ENCODE data around the gene DIPK2A. TPM values are rescaled to one million over a fixed set of nuclear protein-coding genes. Genes with fewer than 3 reads are reported as not detected.

DIPK2A gene
- total RNA-seq, 1 donor from 2014 or later = 19.1 TPM

DNA sequence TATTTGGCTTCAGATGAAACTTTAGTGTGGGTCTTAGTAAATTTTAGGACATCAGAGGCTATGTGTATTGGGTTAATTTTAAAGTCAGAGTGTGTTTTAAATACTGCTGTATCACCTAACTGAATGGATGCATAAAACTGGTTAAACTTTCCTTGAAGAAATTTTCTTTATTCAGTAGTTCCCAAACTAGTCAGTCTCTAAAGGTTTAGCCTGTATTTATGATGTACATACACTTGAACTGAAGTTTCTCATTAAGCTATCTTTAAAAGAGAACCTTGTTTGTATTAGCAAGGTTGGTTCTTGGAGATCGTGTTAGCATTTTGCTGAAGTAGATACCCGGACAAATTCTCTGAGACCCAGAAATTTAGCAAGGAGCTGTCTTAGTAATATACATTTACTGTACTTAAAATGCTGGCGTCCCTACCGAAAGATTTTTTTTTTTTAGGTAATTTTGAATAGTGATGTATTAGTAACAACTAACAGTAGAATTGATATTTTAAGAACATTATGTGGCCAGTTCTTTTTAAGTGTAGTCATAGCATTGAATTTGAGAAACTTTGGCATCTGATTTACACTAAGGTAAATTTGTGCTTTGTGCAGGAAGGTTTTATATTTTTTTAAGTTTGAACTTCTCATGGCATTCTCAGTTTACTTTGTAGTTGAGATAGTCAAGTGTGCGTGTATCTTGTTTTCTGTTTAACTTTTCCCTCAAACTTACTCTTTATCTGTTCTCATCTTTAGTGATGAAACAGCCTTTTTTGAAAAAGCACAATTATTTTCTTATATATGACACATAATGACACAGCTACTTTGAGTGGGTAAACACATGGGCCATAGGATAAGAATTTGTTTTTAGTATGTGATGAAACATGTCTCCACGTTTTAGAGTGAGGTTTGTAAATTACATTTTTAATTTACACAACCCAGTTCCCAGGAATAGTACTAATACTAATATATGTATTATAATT is 2.9 kb downstream of the DIPK2A start:
- FAIRE-seq (no peak), DNase-seq (ENCODE audit: low read depth) (no peak)
- Histone ChIP-seq H3K36me3 (ENCODE audit: insufficient read depth, low read length) (no peaks in the 10 kb centered on the region), H3K4me2 (ENCODE audit: low read length) (peak overlapping the region; percentile 96), H3K4me3 (ENCODE audit: insufficient read depth, low read depth, low read length) (peak overlapping the region; percentile 77), H3K27me3 (ENCODE audit: insufficient read depth, low read length) (no peaks in the 10 kb centered on the region), H2AFZ (ENCODE audit: low read depth, low read length) (no peak overlapping the region), H3K4me1 (ENCODE audit: insufficient read depth, low read length) (peaks cover 11% of the 10 kb centered on the region), H3K27ac (ENCODE audit: low read depth, low read length) (peak overlapping the region; percentile 39), H3K79me2 (ENCODE audit: insufficient read depth, low read length) (peaks cover 61% of the 10 kb centered on the region), H3K9me3 (ENCODE audit: insufficient read depth, low read depth, low read length) (no peaks in the 10 kb centered on the region), H4K20me1 (ENCODE audit: insufficient read depth, low read length) (peaks cover 10% of the 10 kb centered on the region), H3K9ac (ENCODE audit: low read length) (peak overlapping the region; percentile 89)
- H3K4me1 Mint-ChIP-seq (ENCODE audit: low read depth, unreplicated experiment) = peaks cover 13% of the 10 kb centered on the region
- H3K27ac Mint-ChIP-seq (ENCODE audit: unreplicated experiment) = no peak overlapping the region
- peak overlapping the region; percentile 97 for H3K4me3 Mint-ChIP-seq (ENCODE audit: unreplicated experiment)
- no peaks in the 10 kb centered on the region for H3K9me3 Mint-ChIP-seq (ENCODE audit: unreplicated experiment)
- no peak for TF ChIP-seq EZH2 (IDR thresholded peaks at IDR 0.05; ENCODE audit: insufficient read depth, low read length)
- TF ChIP-seq, protein P1, sequence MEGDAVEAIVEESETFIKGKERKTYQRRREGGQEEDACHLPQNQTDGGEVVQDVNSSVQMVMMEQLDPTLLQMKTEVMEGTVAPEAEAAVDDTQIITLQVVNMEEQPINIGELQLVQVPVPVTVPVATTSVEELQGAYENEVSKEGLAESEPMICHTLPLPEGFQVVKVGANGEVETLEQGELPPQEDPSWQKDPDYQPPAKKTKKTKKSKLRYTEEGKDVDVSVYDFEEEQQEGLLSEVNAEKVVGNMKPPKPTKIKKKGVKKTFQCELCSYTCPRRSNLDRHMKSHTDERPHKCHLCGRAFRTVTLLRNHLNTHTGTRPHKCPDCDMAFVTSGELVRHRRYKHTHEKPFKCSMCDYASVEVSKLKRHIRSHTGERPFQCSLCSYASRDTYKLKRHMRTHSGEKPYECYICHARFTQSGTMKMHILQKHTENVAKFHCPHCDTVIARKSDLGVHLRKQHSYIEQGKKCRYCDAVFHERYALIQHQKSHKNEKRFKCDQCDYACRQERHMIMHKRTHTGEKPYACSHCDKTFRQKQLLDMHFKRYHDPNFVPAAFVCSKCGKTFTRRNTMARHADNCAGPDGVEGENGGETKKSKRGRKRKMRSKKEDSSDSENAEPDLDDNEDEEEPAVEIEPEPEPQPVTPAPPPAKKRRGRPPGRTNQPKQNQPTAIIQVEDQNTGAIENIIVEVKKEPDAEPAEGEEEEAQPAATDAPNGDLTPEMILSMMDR (IDR thresholded peaks at IDR 0.05; ENCODE audit: insufficient read depth, low read depth, low read length) = no peak
- H3K36me3 Mint-ChIP-seq (ENCODE audit: low read depth, unreplicated experiment) = no peaks in the 10 kb centered on the region
- no peaks in the 10 kb centered on the region for H3K27me3 Mint-ChIP-seq (ENCODE audit: low read depth, unreplicated experiment)

DNA sequence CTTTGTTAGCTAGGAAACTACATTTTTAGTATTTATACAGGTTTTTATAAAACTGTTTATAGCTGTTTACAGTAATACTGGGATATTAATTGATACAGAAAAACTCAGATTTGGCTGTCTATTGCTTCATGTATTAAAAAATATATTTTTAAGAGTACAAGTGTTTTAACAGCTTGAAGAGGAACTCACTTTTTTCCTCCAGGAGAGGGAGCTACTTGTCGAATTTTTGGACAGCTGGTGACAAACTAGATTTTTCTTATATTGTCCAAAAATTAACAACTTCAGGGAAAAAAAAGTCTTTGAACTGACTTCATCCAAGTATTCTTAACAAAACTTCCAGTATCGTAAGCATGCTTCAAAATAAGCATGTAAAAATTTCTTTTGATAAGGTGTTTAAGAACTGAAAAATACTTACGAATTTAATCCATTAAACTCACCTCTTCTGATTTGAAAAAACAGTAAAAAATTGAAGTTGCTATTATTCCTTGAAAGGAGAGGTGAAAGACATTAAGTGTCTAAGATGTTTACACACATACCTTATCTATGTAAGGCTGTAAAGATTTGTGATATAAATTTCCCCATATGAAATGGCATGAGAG is 4.0 kb downstream of the DIPK2A start:
- Mint-ChIP-seq H3K9me3 (ENCODE audit: unreplicated experiment) (no peaks in the 10 kb centered on the region), H3K27ac (ENCODE audit: unreplicated experiment) (no peak overlapping the region), H3K36me3 (ENCODE audit: low read depth, unreplicated experiment) (no peaks in the 10 kb centered on the region), H3K27me3 (ENCODE audit: low read depth, unreplicated experiment) (no peaks in the 10 kb centered on the region), H3K4me1 (ENCODE audit: low read depth, unreplicated experiment) (peaks cover 15% of the 10 kb centered on the region), H3K4me3 (ENCODE audit: unreplicated experiment) (no peak overlapping the region)
- FAIRE-seq = no peak
- TF ChIP-seq, protein P1 (IDR thresholded peaks at IDR 0.05; ENCODE audit: insufficient read depth, low read depth, low read length) = peak; percentile 46
- no peak for TF ChIP-seq EZH2 (IDR thresholded peaks at IDR 0.05; ENCODE audit: insufficient read depth, low read length)
- peak overlapping the region; percentile 39 for H3K27ac ChIP-seq (ENCODE audit: low read depth, low read length)
- H3K4me2 ChIP-seq (ENCODE audit: low read length) = peak overlapping the region; percentile 96
- H3K9ac ChIP-seq (ENCODE audit: low read length) = peak overlapping the region; percentile 36
- H3K4me3 ChIP-seq (ENCODE audit: insufficient read depth, low read depth, low read length) = no peak overlapping the region
- peak; percentile 52 for DNase-seq (ENCODE audit: low read depth)
- H3K36me3 ChIP-seq (ENCODE audit: insufficient read depth, low read length) = no peaks in the 10 kb centered on the region
- H4K20me1 ChIP-seq (ENCODE audit: insufficient read depth, low read length) = peaks cover 10% of the 10 kb centered on the region
- H2AFZ ChIP-seq (ENCODE audit: low read depth, low read length) = no peak overlapping the region
- H3K79me2 ChIP-seq (ENCODE audit: insufficient read depth, low read length) = peaks cover 67% of the 10 kb centered on the region
- no peaks in the 10 kb centered on the region for H3K27me3 ChIP-seq (ENCODE audit: insufficient read depth, low read length)
- no peaks in the 10 kb centered on the region for H3K9me3 ChIP-seq (ENCODE audit: insufficient read depth, low read depth, low read length)
- H3K4me1 ChIP-seq (ENCODE audit: insufficient read depth, low read length) = peaks cover 8% of the 10 kb centered on the region

Data from astrocyte (in vitro differentiated cells and primary cell).